Ishikawa (cell line): ENCODE results near the gene ARHGAP31.

Source experiments
- CEBPB ChIP-seq: IDR thresholded peaks from 2 replicates; pipeline ENCODE4 v1.6.1; 2012
- CREB1 ChIP-seq: IDR thresholded peaks from 2 replicates; pipeline ENCODE4 v1.6.1; 2012; ENCODE audit warnings: low read depth
- EGR1 ChIP-seq: IDR thresholded peaks from 2 replicates; pipeline ENCODE4 v1.6.1; 2012
- EP300 ChIP-seq: IDR thresholded peaks from 2 replicates; pipeline ENCODE4 v1.6.1; 2012; ENCODE audit warnings: borderline replicate concordance
- FOXM1 ChIP-seq: IDR thresholded peaks from 2 replicates; pipeline ENCODE4 v1.6.1; 2012; ENCODE audit warnings: low read depth, borderline replicate concordance
- NFIC ChIP-seq: IDR thresholded peaks from 2 replicates; pipeline ENCODE4 v1.6.1; 2012
- RAD21 ChIP-seq: IDR thresholded peaks from 2 replicates; pipeline ENCODE4 v1.6.1; 2012; ENCODE audit warnings: low read depth
- TAF1 ChIP-seq: IDR thresholded peaks from 2 replicates; pipeline ENCODE4 v1.6.1; 2012; ENCODE audit warnings: low read depth, mild to moderate bottlenecking
- TEAD4 ChIP-seq: IDR thresholded peaks from 2 replicates; pipeline ENCODE4 v1.6.1; 2012
- YY1 ChIP-seq: IDR thresholded peaks from 2 replicates; pipeline ENCODE4 v1.6.1; 2012; ENCODE audit warnings: low read depth
- TF ChIP-seq, protein P1 (sequence below): IDR thresholded peaks from 2 replicates; pipeline ENCODE4 v1.6.1; 2012

DNA sequence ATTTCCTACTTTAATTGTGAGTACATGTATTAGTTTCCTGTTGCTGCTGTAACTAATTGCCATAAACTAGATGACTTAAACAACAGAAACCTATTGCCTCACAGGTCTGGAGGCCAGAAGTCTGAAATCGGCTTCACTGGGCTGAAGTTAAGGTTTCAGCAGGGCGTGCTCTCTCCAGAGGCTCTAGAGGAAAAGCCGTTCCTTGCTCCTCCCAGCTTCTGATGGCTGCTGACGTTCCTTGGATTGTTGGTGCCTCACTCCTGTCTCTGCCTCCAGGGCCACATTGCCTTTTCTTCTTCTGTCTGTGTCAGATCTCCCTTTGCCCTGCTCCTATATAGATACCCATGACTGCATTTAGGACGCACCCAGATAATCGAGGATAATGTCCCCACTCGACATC is 80.9 kb downstream of the ARHGAP31 start:
- TF ChIP-seq, protein P1, sequence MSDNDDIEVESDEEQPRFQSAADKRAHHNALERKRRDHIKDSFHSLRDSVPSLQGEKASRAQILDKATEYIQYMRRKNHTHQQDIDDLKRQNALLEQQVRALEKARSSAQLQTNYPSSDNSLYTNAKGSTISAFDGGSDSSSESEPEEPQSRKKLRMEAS, result no peak
- TF ChIP-seq EGR1 (no peak), RAD21 (no peak), TEAD4 (no peak), TAF1 (no peak), CEBPB (no peak), FOXM1 (no peak), YY1 (no peak), EP300 (no peak), CREB1 (no peak), NFIC (no peak)
